ENCODE measurements around the gene RBM3.
"Not testable (repeated sequence)": the region's sequence is repeated elsewhere in the genome, so short reads cannot be mapped to it uniquely, and the experiment has no call there.

The RBM3 gene

DNA sequence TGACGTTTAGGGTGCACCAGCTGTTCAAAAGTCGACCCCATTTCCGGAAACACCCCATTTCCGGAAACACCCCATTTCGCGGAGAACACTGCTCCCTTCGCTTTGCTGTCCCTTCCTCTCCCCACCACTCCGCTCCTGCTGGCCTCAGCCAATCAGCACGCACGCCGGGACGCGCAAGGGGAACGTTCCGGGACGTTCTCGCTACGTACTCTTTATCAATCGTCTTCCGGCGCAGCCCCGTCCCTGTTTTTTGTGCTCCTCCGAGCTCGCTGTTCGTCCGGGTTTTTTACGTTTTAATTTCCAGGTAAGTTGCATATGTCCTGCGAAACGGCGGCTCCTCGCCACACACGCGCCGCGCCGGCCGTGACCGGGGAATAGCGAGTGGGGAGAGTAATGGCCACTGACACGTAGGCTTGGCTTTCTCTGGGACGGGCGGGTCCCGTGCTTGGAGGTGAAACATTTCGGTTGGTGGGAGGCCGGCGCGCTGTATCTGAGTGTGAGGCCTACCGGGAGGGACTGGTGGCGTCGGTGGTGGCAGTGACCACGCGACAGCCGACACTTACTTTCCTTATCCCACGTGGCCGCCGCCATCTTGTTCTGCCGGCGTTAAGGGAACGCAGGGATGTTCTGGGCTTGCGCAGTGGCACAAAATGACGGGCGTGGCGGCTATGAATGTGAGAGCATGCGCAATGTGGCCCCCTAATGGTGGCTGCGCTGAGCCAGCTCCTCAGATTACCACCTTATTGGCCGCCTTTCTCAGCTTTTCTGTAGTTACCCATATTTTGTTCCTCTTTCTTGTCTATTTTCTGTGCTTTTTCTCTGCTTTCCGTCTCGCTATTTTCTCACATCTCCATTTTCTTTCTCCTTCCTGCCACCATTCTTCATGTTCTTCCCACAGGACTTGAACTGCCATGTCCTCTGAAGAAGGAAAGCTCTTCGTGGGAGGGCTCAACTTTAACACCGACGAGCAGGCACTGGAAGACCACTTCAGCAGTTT, at the start of gene RBM3:
Gene RBM3, plus strand, starts transcription at position 215 of the 997 bp plus-strand sequence. Its CDS starts 697 bp downstream, at position 912.
- DNase-seq (ENCODE audit: low read depth in 2 of 2), result peak; percentile 79 to 87

DNA sequence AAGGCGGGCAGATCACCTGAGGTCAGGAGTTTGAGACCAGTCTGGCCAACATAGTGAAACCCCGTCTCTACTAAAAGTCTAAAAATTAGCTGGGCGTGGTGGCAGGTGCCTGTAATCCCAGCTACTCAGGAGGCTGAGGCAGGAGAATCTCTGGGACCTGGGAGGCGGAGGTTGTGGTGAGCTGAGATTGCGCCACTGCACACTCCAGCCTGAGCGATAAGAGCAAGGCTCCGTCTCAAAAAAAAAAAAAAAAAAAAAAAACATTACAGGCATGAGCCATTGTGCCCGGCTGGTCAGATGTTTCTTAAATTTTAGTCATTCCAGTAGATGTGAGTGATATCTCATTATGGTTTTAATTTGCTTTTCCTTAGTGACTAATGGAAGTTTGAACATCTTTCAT, 48.4 kb upstream of the RBM3 start:
- not testable (repeated sequence) for DNase-seq (ENCODE audit: low read depth in 2 of 2)

GRCh38 chrX:48530736-48531135, 43.5 kb upstream of the RBM3 start:
- no peak for DNase-seq (ENCODE audit: low read depth in 2 of 2)

DNA sequence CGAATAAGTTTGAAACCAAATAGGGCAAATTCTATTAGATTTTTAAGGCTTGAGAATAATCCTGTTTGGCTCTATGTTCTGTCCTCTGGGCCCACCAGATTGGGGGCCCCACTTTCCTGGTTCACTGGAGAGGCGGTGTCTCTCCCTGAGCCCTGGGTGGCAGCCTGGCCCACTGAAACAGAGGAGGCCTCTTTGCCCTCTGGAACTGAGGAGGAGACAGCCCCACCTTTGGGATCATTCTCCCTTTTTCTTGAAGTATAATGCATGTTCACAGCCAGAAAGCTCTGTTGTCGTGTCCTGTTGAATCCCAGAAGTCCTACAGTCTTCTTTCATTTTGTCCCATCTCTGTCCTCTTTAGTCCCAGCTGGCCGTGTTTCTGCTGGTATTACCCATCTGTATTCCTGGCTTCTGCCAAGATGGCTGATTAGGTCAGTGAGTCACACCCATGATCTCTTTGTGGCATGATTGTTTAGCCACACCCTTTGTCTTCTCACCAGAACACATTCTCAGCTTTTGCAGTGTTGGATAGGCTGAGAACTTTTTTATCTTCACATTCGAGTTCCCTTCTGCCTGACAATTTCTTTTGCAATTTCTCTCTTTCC, 42.8 kb upstream of the RBM3 start:
- DNase-seq (ENCODE audit: low read depth in 2 of 2), result no peak

DNA sequence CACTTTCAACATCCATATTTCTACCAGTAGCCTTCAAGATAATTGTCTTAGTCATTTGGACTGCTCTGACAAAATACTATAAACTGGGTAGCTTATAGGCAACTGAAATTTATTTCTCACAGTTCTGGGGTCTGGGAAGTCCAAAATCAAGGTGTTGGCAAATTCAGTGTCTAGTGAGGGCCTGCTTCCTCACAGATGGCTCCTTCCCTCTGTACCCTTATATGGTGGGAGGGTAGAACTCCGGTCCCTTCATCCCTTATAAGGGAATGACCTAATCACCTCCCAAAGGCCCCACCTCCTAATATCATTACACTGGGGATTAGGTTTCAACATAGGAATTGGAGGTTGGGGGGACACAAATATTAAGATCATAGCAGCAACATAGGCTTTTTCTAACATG, 42.1 kb upstream of the RBM3 start:
- no peak for DNase-seq (ENCODE audit: low read depth in 2 of 2)

- DNase-seq (ENCODE audit: low read depth in 2 of 2), result no peak
Observed at GRCh38 chrX:48533165-48533564, 41.1 kb upstream of the RBM3 start.

DNA sequence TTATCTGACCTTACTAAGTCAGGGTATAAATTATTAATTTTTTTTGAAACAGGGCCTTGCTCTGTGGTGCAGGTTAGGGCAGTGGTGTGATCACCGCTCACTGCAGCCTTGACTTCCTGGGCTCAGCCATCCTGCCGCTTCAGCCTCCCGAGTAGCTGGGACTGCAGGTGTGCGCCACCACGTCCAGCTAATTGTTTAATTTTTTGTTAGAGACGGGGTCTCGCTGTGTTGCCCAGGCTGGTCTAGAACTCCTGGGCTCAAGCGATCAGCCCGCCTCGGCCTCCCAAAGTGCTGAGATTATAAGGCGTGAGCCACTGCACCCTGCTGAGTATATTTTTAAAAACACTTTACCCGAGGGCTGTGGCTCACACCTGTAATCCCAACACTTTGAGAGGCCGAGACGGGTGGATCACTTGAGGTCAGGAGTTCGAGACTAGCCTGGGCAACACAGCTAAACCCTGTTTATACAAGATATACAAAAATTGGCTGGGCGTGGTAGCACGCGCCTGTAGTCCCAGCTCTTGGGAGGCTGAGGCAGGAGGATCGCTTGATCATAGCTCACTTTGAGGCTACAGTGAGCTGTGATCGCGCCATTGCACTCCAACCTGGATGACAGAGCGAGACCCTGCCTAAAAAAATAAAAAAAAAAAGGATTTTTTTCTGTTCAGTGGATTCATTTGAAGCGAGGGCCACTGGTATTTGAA, 35.5 kb upstream of the RBM3 start:
- no peak for DNase-seq (ENCODE audit: low read depth in 2 of 2)

DNA sequence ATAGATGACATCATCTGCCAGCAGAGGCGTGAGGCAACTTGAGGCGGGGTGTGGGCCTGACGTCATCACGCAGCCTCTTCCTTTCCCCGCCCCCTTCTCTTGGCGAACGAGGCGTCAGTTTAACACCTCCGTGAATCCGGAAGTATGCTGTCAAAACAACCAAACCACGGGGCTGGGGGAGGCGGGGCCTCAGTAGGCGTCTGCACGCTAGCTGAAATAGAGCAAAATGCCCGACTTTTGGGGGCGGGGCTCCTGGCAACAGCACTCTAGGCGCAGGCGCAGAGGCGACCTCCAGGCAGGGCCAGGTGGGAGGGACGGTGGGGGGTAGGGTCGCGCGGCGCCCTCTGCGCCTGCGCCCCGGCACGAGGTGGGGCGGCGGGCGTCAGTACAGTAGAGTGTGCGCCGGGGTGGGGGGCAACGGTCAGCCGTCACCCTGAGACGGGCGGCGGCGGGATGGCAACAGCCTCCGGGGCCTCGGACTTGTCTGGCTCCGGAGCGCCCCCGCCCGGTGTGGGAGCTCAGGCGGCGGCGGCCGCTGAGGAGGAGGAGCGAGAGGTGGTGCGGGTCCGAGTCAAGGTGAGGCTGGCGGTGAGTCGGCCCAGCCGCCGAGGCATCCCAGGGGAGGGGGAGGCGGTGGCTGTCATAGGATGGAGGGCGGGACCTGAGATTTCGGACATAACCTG, 34.8 kb upstream of the RBM3 start, which contains the start of gene TBC1D25:
Gene TBC1D25, plus strand, starts transcription at position 370 of the 683 bp plus-strand sequence. Its CDS starts 84 bp downstream, at position 454.
- DNase-seq (ENCODE audit: low read depth in 2 of 2), result peak; percentile 90 to 93

GRCh38 chrX:48540028-48540375, 34.3 kb upstream of the RBM3 start:
- DNase-seq (ENCODE audit: low read depth in 2 of 2), result peak; percentile 6 to 16

DNA sequence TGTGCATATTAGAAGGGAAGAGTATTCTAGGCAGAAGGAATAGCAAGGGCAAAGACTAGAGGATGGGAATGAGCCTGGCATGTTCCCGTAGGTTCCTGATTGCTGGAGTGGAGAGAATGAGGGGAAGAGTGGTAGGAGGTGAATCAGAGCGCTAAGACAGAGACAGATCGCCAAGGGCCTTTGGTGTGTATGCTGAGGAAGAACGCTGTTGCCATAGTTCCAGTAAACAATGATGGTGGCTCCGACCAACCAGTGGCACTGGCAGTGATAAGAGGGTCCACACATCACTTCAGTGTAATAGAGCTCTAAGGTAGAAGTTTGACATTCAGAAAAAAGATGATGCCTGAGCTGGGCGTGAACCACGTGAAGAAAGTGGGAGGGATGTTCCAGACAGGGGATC, 33.8 kb upstream of the RBM3 start:
- DNase-seq (ENCODE audit: low read depth in 2 of 2), result no peak

- DNase-seq (ENCODE audit: low read depth in 2 of 2), result no peak
Observed at GRCh38 chrX:48541140-48541814, 33.0 kb upstream of the RBM3 start.

DNA sequence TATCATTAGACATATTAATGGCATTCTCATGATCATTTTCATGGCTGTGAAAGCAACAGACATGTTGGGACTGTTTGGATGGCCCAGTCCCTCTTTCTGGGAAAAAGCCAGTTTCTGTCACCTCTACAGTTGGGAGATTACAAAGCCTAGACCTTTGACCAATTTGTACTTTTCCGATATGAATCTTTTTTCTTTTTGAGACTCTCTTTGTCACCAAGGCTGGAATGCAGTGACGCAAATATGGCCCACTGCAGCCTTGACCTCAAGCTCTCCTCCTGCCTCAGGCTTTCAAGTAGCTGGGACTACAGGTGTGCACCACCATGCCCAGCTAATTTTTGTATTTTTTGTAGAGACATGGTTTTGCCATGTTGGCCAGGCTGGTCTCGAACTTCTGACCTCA, 25.4 kb upstream of the RBM3 start:
- no peak for DNase-seq (ENCODE audit: low read depth in 2 of 2)

DNA sequence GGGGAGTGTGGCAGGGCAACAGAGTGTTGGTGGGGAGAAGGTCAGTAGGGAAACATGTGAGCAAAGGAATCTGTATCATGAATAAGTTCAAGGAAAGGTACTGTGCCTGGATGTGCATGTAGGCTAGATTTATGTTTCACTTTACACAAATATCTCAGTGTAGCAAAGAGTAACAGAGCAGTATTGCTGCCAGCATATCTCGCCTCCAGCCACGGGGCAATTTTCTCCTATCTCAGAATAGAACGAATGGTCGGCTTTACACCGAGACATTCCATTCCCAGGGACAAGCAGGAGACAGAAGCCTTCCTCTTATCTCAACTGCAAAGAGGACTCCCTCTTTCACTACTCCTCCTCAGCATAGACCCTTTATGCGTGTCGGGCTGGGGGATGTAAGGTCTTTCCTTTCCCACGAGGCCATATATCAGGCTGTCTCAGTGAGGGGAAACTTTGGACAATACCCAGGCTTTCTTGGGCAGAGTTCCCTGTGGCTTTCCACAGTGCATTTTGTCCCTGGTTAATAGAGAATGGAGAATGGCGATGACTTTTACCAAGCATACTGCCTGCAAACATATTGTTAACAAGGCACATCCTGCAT, 18.5 kb upstream of the RBM3 start:
- DNase-seq (ENCODE audit: low read depth in 2 of 2), result not testable (repeated sequence)

DNA sequence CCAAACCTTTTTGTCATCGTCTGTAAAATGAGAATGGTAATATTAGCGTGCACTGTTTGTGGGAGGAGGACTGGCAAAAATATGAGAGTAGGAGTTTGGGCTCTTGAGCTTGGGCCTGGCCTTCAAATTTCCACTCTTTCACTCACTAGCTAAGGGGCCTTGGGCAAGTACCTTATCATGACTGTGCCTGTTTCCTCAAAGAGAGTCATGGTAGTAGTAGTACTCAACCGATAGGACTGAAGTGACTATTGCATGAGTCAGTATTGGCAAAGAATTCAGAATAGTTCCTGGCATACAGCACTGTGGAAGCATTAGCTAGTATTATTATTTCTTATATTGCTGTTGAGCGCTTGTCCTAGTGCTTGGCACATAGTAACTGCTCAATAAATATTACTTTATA, 16.0 kb upstream of the RBM3 start:
- no peak for DNase-seq (ENCODE audit: low read depth in 2 of 2)

DNA sequence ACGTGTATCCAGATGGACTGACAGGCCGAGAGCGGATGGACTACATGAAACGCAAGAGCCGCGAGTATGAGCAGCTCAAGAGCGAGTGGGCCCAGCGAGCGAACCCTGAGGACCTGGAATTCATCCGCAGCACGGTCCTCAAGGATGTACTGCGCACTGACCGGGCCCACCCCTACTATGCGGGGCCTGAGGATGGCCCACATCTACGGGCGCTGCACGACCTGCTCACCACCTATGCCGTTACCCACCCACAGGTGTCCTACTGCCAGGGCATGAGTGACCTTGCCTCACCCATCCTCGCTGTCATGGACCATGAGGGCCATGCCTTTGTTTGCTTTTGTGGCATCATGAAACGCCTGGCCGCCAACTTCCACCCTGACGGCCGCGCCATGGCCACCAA, 14.6 kb upstream of the RBM3 start:
- no peak for DNase-seq (ENCODE audit: low read depth in 2 of 2)

GRCh38 chrX:48560056-48560455, 14.2 kb upstream of the RBM3 start:
- DNase-seq (ENCODE audit: low read depth in 2 of 2), result no peak

GRCh38 chrX:48560681-48561080, 13.6 kb upstream of the RBM3 start:
- no peak for DNase-seq (ENCODE audit: low read depth in 2 of 2)

DNA sequence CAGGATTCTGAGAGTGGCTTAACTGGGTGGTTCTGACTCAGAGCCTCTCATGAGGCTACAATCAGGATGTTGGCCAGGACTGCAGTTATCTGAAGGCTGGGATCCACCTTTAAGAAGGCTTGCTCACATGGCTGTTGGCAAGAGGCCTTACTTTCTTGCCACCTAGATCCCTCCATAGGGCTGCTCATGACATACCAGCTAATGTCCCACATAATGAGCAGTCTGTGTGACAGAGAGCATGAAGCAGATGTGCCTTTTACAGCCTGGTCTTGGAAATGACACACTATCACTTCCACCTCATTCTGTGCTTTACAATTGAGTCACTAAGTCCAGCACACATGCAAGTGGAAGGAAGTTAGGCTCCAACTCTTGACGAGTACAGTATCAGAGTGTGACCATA, 4.3 kb upstream of the RBM3 start:
- no peak for DNase-seq (ENCODE audit: low read depth in 2 of 2)

DNA sequence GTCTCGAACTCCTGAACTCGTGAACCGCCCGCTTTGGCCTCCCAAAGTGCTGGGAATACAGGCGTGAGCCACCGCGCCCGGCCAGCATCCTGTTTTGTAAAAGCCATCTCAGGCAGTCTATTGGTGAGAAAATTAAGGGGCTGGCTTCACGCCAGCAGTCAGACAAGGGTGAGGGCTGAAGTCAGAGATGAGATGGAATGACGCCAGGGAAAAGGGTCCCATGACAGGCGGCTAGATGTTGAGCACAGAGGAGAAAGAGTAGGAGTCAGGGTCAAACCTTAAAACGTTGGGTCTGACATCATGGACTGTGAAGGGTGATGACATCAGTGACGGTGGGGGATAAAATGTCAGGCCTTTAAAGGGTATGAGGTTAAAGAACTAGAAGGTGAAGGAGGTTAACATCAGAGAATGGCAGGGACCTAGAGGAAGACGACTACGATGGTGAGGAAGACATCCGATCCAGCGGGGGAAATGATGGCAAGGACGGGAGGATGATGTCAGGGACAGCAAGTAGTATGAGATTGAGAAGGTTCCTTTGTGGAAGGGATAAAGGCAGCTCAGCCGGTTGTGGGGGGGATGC, 504 bp upstream of the RBM3 start:
- no peak for DNase-seq (ENCODE audit: low read depth in 2 of 2)

GRCh38 chrX:48575642-48576041, 1.4 kb downstream of the RBM3 start:
- DNase-seq (ENCODE audit: low read depth in 2 of 2), result no peak

Measured in stimulated activated CD8-positive, alpha-beta memory T cell treated with anti-CD3 and anti-CD28 coated beads, Interleukin-2, amount 100 ng/mL, for 1 hour (primary cell).